ENCODE data around the gene HMGB4.

HMGB4 gene

DNA sequence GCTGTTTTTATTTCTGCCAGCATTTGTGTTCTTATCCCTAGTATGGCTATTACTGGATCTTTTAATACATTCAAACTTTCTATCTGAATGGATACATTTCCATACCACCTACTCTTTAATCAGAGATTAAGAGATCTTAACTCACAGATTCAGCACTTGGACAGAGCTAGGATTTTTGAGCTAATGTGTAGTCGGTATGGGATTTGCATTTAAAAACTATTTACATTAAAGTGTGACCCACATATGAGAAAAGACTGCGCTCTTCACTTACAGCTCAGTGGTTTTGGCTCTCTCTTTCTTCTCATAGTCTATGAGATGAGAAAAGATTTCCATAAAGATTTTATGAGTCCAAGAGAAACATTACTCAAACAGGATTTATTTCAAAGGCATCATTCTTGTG lies 16.4 kb downstream of the HMGB4 start:
- in situ Hi-C loops (cut with HindIII; ENCODE audit: low pct_ligation_motif_present, low pct_unique_long_range_greater_than_20kb, low sequenced_read_pairs): no loop called here
- no peak for DNase-seq

DNA sequence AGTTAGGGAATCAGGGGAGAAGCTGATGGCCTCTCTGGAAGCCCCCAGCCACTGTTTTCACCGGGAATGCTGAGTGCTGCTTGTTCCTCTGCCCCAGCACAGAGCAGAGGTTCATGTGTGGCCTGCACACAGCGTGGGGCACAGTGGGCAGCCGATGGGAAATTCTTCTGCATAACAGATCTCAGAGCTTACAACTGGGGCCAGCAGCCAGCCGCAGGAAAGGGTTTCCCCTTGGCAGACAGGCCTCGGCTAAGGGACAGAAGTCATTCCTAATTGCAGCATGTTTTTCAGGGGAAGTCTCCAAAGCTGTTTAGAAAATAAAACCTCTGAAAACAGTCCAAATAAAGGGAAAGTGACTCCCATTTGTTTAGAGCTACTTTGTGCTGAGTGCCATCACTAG lies 22.6 kb downstream of the HMGB4 start:
- no peak for DNase-seq
- in situ Hi-C loops (cut with HindIII; ENCODE audit: low pct_ligation_motif_present, low pct_unique_long_range_greater_than_20kb, low sequenced_read_pairs): no loop called here

DNA sequence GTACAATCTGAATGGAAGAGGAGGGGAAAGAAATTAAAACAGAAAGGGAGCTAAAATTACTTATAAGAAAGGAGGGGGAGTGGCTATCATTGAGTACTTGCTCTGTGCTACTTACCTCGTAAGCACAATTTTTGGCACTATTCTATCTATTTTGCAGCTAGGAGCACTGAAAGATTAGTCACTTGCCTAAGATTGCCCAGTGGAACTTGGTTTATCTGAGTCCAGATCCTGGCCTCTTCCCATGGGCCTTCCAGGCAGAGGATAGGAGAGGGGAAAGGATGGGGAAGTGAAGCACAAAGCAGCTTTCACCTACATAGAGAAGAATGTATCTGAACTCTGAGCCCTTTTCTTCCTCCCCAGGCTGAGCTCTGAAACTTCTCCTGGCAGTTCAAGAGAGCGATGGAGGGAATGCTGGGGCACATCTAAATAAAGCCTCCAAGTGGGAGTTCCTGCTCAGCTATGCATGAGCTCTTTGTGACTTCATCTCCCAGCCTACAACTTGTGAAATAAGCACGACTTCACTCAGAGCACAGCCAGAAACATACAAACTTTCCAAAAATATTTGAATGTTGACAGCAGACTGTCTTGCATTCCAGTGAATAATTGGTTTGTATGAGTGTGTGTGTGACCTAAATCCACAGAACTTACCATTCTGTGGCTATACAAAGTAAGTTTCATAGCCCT lies 29.4 kb downstream of the HMGB4 start:
- no peak for DNase-seq
- in situ Hi-C loops (cut with HindIII; ENCODE audit: low pct_ligation_motif_present, low pct_unique_long_range_greater_than_20kb, low sequenced_read_pairs): no loop called here

DNA sequence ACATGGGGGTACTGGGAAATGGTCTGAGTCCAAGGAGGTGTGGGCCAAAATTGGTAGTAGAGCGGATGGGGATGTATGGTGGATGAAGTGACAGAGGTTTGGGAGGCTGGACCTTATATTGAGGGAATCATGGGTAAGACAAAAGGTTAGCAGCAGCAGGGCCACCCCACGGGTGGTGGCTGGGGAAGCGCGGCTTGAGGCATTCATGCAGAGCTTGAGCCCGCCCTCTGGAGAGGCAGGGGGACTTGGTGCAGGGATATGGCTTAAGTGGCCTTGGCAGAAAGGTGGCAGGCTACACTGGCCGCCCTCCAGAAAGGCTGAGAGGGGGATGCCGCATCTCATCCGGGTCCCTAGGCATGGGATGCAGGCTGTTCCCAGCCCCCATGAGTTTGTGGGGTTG lies 31.5 kb downstream of the HMGB4 start:
- no peak for DNase-seq
- in situ Hi-C loops (cut with HindIII; ENCODE audit: low pct_ligation_motif_present, low pct_unique_long_range_greater_than_20kb, low sequenced_read_pairs): no loop called here

DNA sequence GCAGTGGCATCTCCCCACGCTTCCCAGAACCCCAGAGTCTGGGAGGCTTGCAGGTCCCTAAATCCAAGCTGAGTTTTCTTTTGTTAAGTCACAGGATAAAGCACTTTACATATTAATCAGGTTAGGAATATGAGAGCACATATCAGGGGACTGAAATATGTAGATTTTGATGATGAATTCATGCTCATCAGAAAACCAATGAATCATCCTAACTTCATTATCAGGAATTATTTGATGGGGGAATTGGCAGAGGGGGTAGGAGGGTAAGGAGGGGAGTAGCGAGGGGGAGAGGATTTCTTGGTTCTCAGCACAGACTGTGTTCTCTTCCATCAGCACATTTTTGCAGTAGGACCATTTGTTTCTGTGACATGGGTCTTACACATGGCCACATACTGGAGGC lies 32.1 kb downstream of the HMGB4 start:
- DNase-seq: no peak
- in situ Hi-C loops (cut with HindIII; ENCODE audit: low pct_ligation_motif_present, low pct_unique_long_range_greater_than_20kb, low sequenced_read_pairs): no loop called here

DNA sequence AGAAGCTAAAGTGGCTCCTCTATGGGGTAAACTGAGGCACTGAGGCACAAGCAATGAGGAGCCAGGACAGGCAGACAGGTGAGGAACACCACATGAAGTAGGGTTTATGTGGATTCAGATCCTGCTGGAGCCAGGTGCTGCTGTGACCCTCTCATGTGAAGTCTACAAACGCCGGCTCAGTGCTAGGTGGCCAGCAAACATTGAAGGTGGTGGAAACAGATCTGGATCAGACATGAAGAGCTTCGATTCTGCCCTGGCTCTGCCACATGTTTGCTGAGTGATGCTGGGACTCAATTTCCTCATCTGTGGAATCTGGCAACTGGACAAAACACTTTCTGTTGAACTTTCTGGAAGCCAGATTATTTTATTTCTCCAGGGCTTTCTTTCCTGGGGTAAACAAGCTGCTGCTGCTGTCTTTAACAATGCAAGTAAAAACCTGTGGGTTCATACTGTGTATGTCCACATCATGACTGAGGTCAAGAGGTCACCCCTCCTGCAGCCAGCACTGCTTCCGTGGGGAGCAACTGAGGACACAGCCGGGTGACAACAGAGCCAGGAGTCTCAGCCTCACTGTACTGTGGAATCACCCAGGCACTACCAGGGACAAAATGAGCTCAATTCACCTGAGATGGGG lies 33.3 kb downstream of the HMGB4 start:
- no peak for DNase-seq
- in situ Hi-C loops (cut with HindIII; ENCODE audit: low pct_ligation_motif_present, low pct_unique_long_range_greater_than_20kb, low sequenced_read_pairs): no loop called here

DNA sequence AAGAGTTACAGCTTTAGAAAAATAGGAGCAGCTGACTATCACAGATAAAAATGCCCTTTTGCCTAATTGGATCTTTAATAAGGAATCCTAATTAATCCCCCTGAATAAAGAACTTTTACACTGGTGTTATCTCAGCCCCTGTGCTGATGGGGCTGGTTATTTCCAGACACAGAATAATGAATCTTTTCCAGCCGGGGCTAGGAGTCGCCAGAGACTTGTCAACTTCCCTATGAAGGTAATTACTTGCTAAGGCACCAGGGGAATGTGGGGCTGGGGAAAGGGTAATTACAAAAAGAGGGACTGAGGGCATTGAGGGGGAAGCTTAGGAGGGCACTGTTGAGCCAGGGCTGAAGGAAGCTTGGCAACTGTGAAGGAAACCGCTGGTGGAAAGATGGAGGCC lies 34.5 kb downstream of the HMGB4 start:
- in situ Hi-C loops (cut with HindIII; ENCODE audit: low pct_ligation_motif_present, low pct_unique_long_range_greater_than_20kb, low sequenced_read_pairs): no loop called here
- no peak for DNase-seq

DNA sequence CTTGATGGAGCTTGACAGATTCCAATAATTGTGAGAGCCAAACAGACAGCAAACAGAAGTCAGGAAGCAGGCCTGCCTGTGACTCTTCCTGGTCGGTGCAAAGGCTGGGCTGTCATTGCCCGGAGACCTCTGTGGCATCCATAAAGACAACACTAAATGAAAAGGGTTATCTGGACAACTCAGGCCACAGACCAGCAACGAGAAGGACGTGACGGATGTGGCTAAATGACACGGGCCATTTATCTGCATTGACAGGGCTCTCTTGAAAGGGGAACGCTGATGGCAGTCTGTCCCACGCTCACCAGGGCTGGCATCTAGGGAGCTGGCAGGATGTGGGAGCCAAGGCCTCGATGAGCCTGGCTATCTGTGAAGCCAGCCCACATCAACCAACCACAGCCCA lies 35.0 kb downstream of the HMGB4 start:
- DNase-seq: no peak
- in situ Hi-C loops (cut with HindIII; ENCODE audit: low pct_ligation_motif_present, low pct_unique_long_range_greater_than_20kb, low sequenced_read_pairs): no loop called here

DNA sequence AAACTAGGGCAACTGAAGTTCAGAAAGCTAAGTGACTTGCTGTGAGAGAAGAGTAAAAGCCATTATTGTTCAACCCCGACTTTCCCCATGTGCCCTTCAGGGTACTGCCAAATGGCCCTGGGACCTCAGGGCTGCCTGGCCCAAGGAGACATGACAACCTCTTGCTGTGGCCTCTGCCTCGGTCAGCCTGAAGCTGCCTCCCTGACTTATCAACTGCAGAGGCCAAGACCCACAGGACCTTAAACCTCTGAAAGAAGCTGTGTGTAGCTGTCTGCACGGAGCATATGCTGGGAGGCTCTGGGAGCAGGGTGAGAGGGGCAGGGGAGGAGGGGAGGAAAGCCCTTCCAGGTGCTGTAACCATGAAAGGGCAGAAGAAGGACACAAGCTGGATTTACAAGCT lies 35.9 kb downstream of the HMGB4 start:
- in situ Hi-C loops (cut with HindIII; ENCODE audit: low pct_ligation_motif_present, low pct_unique_long_range_greater_than_20kb, low sequenced_read_pairs): no loop called here
- DNase-seq: no peak

DNA sequence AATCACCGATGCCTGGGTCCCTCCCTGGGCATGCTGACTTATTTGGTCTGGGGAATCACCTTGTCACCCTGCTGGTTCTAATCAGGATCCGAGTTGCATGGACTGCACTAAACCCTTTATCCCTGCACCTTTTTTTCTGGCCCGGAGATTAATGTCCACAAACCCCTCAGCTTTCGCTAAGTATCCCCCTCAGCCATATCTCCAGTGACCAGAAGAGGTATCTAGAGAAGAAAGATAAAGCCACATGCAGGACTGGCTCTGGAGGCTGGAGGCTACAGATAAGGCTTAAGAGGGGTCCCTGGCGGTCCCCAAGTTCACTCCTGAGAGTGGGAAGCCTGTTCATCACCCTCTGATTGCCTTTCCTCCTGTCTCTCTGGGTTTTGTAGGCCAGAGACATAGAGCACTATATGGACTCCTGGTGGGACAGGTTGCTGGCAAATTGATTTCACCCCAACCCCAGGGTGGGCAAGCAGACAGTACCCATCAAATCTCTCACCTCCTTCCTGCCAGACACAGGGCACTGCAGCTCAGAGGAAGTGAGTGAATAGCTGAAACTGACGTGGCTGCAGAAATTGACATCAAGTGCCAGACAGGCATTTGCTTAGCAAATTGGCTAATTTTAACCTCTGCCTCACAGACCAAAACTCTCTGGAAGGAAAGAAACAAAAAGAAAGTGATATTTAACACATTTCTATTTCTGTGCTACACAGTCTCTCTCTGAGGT lies 38.8 kb downstream of the HMGB4 start:
- DNase-seq: no peak

DNA sequence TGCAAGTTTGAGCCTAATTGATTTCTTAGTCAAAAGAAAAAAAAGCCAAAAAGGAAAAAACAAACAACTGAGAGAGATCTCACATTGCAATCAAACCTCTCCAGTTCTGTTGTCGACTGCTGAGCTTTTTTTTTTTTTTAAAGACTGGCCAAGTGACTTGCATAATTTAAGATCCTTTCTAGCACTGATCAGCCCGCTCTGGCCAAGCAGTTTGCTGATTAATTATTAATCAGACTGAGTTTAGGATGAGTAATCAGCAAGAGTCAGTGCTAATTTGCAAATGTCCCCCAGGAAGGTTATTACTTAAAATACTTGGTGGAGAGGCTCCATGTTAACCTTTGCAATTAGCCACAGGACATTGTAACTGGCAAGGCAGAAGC lies 39.3 kb downstream of the HMGB4 start:
- in situ Hi-C loops (cut with HindIII; ENCODE audit: low pct_ligation_motif_present, low pct_unique_long_range_greater_than_20kb, low sequenced_read_pairs): no loop called here
- DNase-seq: no peak

More for the DNA sequence above, 38.8 kb downstream of the HMGB4 start:
- in situ Hi-C loops (cut with HindIII; ENCODE audit: low pct_ligation_motif_present, low pct_unique_long_range_greater_than_20kb, low sequenced_read_pairs): no loop called here

DNA sequence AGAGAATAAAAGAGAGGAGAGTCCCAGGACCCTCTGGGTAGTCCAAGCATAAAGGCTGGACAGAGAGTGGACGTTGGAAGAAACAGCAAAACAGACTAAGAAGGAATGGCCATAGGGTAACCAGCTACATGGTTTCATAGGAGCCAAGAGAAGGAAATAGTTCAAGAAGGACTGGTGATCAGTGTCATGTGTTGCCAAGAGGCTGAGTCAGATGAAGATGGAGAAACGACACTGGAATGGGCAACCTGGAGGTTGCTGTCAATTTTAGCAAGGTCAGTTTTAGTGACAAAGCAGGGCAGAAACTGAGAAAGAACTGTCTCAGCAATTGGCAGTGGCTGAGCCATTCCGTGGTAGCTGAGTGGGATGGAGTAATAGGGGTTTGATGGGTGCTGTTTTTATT lies 41.4 kb downstream of the HMGB4 start:
- in situ Hi-C loops (cut with HindIII; ENCODE audit: low pct_ligation_motif_present, low pct_unique_long_range_greater_than_20kb, low sequenced_read_pairs): no loop called here
- DNase-seq: no peak

DNA sequence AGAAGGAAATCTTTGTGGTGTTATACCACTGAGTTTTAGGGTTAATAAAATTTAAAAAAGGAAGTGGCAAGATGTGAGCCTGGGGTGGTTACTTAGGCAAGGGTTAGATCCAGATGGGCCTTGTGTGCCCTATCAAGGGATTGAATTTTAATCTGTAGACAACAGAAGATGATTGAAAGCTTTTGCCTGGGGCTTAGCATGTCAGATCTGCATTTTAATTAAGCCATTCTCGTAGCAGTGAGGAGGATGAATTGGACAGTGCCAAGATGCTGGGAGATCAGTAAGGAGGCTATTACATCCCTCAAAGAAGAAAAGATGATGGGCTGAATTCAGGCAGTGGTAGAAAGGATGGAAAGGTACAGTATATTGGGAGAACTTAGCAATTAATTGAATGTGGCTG lies 42.3 kb downstream of the HMGB4 start:
- in situ Hi-C loops (cut with HindIII; ENCODE audit: low pct_ligation_motif_present, low pct_unique_long_range_greater_than_20kb, low sequenced_read_pairs): no loop called here
- DNase-seq: no peak

DNA sequence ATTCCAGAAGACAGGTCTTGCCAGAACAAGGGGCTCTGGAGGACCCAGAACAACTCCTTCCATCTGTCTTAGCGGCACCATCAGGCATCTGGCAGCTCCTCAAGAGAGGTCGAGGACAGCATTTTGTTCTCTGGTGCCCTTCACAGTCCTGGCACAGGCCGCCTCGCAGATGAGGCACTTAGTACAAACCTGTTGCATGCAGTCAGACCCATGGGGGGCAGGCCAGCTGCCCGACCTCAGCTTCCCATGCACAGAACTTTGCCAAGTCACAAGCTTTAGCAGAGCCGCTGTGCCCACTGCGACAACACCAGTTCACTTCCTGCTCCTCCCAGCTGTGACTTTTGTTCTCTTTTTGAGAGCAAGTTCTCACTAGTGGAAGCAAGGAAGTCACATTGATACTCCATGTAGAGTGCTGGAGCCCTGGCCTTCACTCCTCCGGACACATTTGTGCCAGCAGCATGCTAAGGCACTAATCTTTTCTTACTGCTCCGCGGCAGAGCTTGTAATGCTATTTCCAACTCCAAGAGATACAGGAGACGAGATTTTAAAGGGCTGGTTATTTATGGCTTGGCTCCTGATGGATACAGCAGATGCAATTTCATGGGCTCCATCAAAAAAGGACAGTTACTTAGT lies 44.6 kb downstream of the HMGB4 start:
- in situ Hi-C loops (cut with HindIII; ENCODE audit: low pct_ligation_motif_present, low pct_unique_long_range_greater_than_20kb, low sequenced_read_pairs): no loop called here

More for the DNA sequence above, 44.6 kb downstream of the HMGB4 start:
- DNase-seq: no peak
